ENCODE measurements around the gene EPHA2.
A peak's percentile ranks its signal among the peaks of the same experiment; 100 is the strongest.

- TF ChIP-seq CTCF (IDR thresholded peaks at IDR 0.05) (no peak), POLR2A (IDR thresholded peaks at IDR 0.05) (no peak), POLR2AphosphoS5 (IDR thresholded peaks at IDR 0.05; ENCODE audit: insufficient read depth in 1 of 2, low read depth in 1 of 2) (peak in 1 of 2 donors; percentile 18)
These were observed 12.1 kb downstream of the EPHA2 start for GRCh38 chr1:16143566-16144324.
